ENCODE data around the gene PRKD2. TPM values are rescaled to one million over a fixed set of nuclear protein-coding genes. Genes with fewer than 3 reads are reported as not detected.

Gene PRKD2
- total RNA-seq, 1 experiment from 2014 or later = 30.4 TPM

DNA sequence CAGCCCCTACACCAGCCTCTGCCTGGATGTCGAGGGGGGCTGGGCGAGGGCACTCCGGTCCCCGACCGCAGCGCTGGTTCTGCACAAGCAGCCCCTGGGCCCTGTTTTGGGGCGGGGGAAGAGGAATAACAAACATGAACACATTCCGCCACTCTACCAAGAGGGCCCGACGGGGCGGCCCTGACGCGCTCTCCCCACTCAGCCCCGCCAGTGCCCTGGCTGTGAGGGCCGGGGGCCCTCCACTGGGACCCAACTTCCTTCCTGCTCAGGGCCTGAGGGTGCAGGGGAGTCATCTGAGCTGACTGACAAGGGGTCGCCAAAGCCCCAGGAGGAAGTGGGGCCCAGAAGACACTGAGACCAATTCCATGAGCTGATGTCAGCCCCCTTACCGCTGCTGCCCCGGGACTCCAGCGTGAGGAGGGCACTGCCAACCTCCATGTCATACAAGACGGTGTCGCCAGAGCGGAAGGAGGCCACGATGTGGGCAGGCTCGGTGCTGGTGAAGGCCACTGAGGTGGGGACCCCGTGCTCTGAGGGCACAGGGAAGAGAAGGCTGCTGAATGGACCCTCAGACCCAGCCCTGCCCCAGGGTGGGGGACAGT is 5.6 kb upstream of the PRKD2 start:
- Mint-ChIP-seq H3K4me1 (ENCODE audit: insufficient read depth, unreplicated experiment) (no peaks in the 10 kb centered on the region), H3K36me3 (ENCODE audit: insufficient read depth, unreplicated experiment) (peaks cover 54% of the 10 kb centered on the region), H3K27me3 (ENCODE audit: insufficient read depth, unreplicated experiment) (no peaks in the 10 kb centered on the region), H3K27ac (ENCODE audit: low read depth, unreplicated experiment) (no peak overlapping the region), H3K9me3 (ENCODE audit: unreplicated experiment) (no peaks in the 10 kb centered on the region), H3K4me3 (ENCODE audit: unreplicated experiment) (no peak overlapping the region)
- BruUV-seq (replicated peaks) = no TSS peak
- ChIA-PET POLR2A (no interaction called here), CTCF (interaction anchor here (1.0 kb wide), 1 partner anchor 19 kb away, joined by 3 read pairs; no protein-coding TSS in a partner anchor)
- TF ChIP-seq, protein P1, sequence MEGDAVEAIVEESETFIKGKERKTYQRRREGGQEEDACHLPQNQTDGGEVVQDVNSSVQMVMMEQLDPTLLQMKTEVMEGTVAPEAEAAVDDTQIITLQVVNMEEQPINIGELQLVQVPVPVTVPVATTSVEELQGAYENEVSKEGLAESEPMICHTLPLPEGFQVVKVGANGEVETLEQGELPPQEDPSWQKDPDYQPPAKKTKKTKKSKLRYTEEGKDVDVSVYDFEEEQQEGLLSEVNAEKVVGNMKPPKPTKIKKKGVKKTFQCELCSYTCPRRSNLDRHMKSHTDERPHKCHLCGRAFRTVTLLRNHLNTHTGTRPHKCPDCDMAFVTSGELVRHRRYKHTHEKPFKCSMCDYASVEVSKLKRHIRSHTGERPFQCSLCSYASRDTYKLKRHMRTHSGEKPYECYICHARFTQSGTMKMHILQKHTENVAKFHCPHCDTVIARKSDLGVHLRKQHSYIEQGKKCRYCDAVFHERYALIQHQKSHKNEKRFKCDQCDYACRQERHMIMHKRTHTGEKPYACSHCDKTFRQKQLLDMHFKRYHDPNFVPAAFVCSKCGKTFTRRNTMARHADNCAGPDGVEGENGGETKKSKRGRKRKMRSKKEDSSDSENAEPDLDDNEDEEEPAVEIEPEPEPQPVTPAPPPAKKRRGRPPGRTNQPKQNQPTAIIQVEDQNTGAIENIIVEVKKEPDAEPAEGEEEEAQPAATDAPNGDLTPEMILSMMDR (IDR thresholded peaks at IDR 0.05; ENCODE audit: unreplicated experiment) = no peak
- intact Hi-C loops (cut with micrococcal nuclease) = no loop called here
- no peak for DNase-seq (ENCODE audit: unreplicated experiment)

DNA sequence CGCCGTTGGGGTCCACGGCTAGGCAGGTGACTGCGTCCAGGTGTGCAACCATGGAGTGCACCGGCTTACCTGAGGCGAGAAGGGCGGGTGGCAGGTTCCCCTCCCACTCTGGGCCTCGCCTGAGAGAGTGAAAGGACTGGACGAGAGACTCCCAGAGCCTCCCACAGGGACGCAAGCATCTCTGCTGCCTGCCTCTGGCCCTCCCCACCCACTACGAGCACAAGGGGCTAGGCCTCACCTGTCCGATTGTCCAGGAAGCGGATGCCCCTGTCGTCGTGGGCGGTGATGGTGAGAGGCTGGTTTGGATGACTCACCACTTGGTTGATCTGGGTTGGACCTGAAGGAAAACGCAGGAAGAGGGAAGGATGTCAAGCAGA is 5.1 kb upstream of the PRKD2 start:
- H3K9me3 Mint-ChIP-seq (ENCODE audit: unreplicated experiment) = no peaks in the 10 kb centered on the region
- BruUV-seq (replicated peaks) = no TSS peak
- no peaks in the 10 kb centered on the region for H3K4me1 Mint-ChIP-seq (ENCODE audit: insufficient read depth, unreplicated experiment)
- TF ChIP-seq, protein P1 (IDR thresholded peaks at IDR 0.05; ENCODE audit: unreplicated experiment) = no peak
- no peaks in the 10 kb centered on the region for H3K27me3 Mint-ChIP-seq (ENCODE audit: insufficient read depth, unreplicated experiment)
- peaks cover 50% of the 10 kb centered on the region for H3K36me3 Mint-ChIP-seq (ENCODE audit: insufficient read depth, unreplicated experiment)
- H3K27ac Mint-ChIP-seq (ENCODE audit: low read depth, unreplicated experiment) = no peak overlapping the region
- intact Hi-C loops (cut with micrococcal nuclease) = no loop called here
- ChIA-PET CTCF (no interaction called here), POLR2A (no interaction called here)
- no peak overlapping the region for H3K4me3 Mint-ChIP-seq (ENCODE audit: unreplicated experiment)
- no peak for DNase-seq (ENCODE audit: unreplicated experiment)

DNA sequence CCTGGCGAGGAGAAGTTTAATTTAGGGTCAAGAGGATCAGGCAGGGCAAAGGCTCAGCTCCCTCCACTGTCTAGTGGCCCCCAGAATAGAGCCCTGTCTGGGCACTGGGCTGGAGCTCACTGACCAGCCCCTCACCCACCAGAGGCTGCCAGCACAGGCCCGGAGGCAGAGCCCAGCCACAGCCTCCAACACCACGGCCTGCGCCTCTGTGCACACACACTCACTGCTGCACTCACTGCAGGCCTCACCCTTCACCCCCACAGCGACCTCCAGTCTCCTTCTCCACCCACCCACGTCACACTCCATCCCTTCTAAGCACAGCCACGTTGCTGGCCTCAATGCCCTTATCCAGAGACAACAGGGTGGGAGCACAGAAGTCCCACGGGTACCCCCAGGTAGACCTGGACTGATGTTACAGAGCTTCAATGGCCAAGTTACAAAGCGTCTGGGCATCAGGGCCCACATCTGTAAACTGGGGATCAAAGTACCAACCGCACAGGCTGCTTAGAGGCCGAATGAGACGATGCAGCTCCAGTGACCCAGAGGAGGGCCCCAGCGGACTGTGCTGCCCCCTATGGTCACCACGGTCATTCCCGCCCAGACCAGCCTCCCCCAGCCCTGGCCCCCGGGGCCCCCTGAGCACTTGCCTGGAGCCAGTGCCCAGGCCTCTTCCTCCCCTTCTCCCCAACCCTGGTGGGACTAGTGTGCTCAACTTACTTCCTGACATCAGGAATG is 4.5 kb upstream of the PRKD2 start:
- Mint-ChIP-seq H3K4me3 (ENCODE audit: unreplicated experiment) (no peak overlapping the region), H3K9me3 (ENCODE audit: unreplicated experiment) (no peaks in the 10 kb centered on the region), H3K36me3 (ENCODE audit: insufficient read depth, unreplicated experiment) (peaks cover 46% of the 10 kb centered on the region), H3K27ac (ENCODE audit: low read depth, unreplicated experiment) (no peak overlapping the region), H3K27me3 (ENCODE audit: insufficient read depth, unreplicated experiment) (no peaks in the 10 kb centered on the region), H3K4me1 (ENCODE audit: insufficient read depth, unreplicated experiment) (no peaks in the 10 kb centered on the region)
- TF ChIP-seq, protein P1 (IDR thresholded peaks at IDR 0.05; ENCODE audit: unreplicated experiment) = no peak
- DNase-seq (ENCODE audit: unreplicated experiment) = no peak
- ChIA-PET CTCF (no interaction called here), POLR2A (interaction anchor here (0.6 kb wide), 1 partner anchor 120 kb away, joined by 4 read pairs; the partner anchor contains the start of gene CALM3)
- intact Hi-C loops (cut with micrococcal nuclease) = no loop called here
- no TSS peak for BruUV-seq (replicated peaks)

DNA sequence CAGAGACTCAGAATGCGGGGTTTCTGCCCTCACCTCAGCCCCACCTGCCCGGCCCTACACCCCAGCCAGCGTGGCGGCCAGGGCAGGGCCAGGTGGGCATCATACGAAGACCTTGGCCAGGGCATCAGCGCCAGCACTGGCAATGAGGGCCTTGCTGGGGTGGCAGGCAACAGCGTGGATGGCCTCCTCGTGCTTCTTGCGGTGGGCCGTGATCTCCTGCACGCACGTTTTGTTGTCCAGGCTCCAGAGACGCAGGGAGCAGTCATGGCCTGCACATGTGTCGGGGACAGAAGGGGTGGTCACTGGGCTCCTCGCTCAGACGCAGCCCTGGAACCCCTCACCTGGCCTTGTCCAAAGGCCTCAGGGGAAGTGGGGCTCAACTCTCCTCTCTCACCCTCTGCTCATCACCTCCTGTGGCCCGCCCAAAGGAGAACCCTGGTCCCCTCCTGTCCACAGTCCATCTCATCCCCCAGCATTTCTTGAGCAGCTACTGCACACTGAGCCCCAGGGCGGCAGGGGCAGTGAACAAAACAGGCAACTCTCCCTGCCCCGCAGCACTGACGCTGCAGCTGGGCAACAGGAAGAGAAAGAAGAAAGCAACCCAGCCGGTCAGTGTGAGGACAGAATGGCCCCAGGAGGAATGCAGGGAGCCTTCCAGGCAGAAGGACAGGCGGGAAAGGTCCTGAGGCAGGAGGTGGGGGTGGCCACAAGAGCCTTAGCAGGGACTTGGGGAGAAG is 3.8 kb upstream of the PRKD2 start:
- CTCF ChIA-PET = interaction anchor here (1.9 kb wide), 1 partner anchor 8 kb away, joined by 5 read pairs; no protein-coding TSS in a partner anchor
- no peak for DNase-seq (ENCODE audit: unreplicated experiment)
- no peaks in the 10 kb centered on the region for H3K27me3 Mint-ChIP-seq (ENCODE audit: insufficient read depth, unreplicated experiment)
- TF ChIP-seq, protein P1 (IDR thresholded peaks at IDR 0.05; ENCODE audit: unreplicated experiment) = no peak
- peaks cover 40% of the 10 kb centered on the region for H3K36me3 Mint-ChIP-seq (ENCODE audit: insufficient read depth, unreplicated experiment)
- H3K4me3 Mint-ChIP-seq (ENCODE audit: unreplicated experiment) = no peak overlapping the region
- no peak overlapping the region for H3K27ac Mint-ChIP-seq (ENCODE audit: low read depth, unreplicated experiment)
- intact Hi-C loops (cut with micrococcal nuclease) = no loop called here
- no TSS peak for BruUV-seq (replicated peaks)
- H3K4me1 Mint-ChIP-seq (ENCODE audit: insufficient read depth, unreplicated experiment) = no peaks in the 10 kb centered on the region
- no peaks in the 10 kb centered on the region for H3K9me3 Mint-ChIP-seq (ENCODE audit: unreplicated experiment)
- POLR2A ChIA-PET = interaction anchor here (0.6 kb wide), 1 partner anchor 120 kb away, joined by 4 read pairs; the partner anchor contains the start of gene CALM3
